ENCODE results near the gene SLC39A11.

DNA sequence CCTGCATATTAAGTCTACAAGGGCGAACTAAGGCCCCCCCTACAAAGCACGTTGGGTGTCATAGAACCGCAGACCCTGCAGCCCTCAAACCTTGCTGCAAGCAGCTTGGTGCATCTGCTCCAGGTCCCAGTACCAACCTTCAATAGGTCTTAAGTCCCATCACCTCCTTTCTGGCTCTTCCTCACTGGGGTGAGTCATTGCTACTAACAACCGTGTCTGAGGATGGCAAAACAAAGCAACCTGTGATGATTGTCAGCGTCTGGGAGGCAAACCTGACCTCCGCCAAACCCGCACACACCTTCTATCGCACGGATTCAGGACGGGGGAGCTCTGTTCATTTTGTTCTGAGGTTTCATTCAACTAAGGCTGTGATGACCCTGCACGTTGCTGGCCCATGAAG is 138.9 kb downstream of the SLC39A11 start:
- TF ChIP-seq, protein P1, sequence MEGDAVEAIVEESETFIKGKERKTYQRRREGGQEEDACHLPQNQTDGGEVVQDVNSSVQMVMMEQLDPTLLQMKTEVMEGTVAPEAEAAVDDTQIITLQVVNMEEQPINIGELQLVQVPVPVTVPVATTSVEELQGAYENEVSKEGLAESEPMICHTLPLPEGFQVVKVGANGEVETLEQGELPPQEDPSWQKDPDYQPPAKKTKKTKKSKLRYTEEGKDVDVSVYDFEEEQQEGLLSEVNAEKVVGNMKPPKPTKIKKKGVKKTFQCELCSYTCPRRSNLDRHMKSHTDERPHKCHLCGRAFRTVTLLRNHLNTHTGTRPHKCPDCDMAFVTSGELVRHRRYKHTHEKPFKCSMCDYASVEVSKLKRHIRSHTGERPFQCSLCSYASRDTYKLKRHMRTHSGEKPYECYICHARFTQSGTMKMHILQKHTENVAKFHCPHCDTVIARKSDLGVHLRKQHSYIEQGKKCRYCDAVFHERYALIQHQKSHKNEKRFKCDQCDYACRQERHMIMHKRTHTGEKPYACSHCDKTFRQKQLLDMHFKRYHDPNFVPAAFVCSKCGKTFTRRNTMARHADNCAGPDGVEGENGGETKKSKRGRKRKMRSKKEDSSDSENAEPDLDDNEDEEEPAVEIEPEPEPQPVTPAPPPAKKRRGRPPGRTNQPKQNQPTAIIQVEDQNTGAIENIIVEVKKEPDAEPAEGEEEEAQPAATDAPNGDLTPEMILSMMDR (IDR thresholded peaks at IDR 0.05; ENCODE audit: poor library complexity, severe bottlenecking): no peak
- TF ChIP-seq EZH2 (IDR thresholded peaks at IDR 0.05; ENCODE audit: borderline replicate concordance, insufficient read depth, low read length, poor library complexity, severe bottlenecking): no peak
